H1 (cell line): ENCODE measurements around the gene MYLK4. TPM values are rescaled to one million over a fixed set of nuclear protein-coding genes. Genes with fewer than 3 reads are reported as not detected.

Experiments
- BACH1 ChIP-seq: IDR thresholded peaks from 2 replicates; pipeline ENCODE4 v1.6.1; 2012; ENCODE audit warnings: low read length, improper control_type of control experiment
- CBX5 ChIP-seq: fragments of 300-800, 300-1000 bp; sonication (generic); IDR thresholded peaks from 2 replicates; pipeline ENCODE4 v1.7.1; 2016; ENCODE audit warnings: antibody characterized with exemption, low read length, low read depth
- CBX8 ChIP-seq: fragments of 300-800, 300-1000 bp; sonication (generic); IDR thresholded peaks from 2 replicates; pipeline ENCODE4 v1.7.1; 2016; ENCODE audit warnings: low read depth, low read length, borderline replicate concordance
- CHD2 ChIP-seq: IDR thresholded peaks from 2 replicates; pipeline ENCODE4 v1.6.1; 2012; ENCODE audit warnings: low read length, improper control_type of control experiment
- CREB1 ChIP-seq: IDR thresholded peaks from 2 replicates; pipeline ENCODE4 v1.6.1; 2012; ENCODE audit warnings: inconsistent platforms
- HDAC2 ChIP-seq, 2 experiments: fragments of 300-600 bp in 1 of 2; sonication (generic) in 1 of 2; IDR thresholded peaks; 2 replicates each; pipeline ENCODE4 v1.6.1; 2011 to 2012; ENCODE audit warnings: low read depth in 2 of 2, low read length in 2 of 2, mild to moderate bottlenecking in 2 of 2, moderate library complexity in 2 of 2, borderline replicate concordance in 1 of 2, inconsistent platforms in 1 of 2
- JUN ChIP-seq: IDR thresholded peaks from 2 replicates; pipeline ENCODE4 v1.6.1; 2011; ENCODE audit warnings: low read depth, mild to moderate bottlenecking, improper control_type of control experiment, low read length
- MAFK ChIP-seq: IDR thresholded peaks from 2 replicates; pipeline ENCODE4 v1.6.1; 2012; ENCODE audit warnings: low read depth, mild to moderate bottlenecking, improper control_type of control experiment, low read length
- RAD21 ChIP-seq, 2 experiments: IDR thresholded peaks in 1 of 2; conservative IDR thresholded peaks in 1 of 2; 2 replicates each; pipeline ENCODE4 v1.6.1; 2011; ENCODE audit warnings: low read depth in 2 of 2, low read length in 2 of 2, improper control_type of control experiment in 1 of 2, inconsistent platforms in 1 of 2, mild to moderate bottlenecking in 1 of 2, moderate library complexity in 1 of 2
- TEAD4 ChIP-seq: IDR thresholded peaks from 2 replicates; pipeline ENCODE4 v1.6.1; 2012; ENCODE audit warnings: low read depth, low read length, inconsistent platforms, mixed read lengths
- ZNF274 ChIP-seq: IDR thresholded peaks from 2 replicates; pipeline ENCODE4 v1.7.0; 2012; ENCODE audit warnings: low read length, borderline replicate concordance; ENCODE audit errors: extremely low read depth
- polyA plus RNA-seq, 7 experiments: library from polyadenylated mRNA; depleted of rRNA in 3 of 7; stranded (reverse) in 5 of 7; unstranded in 2 of 7; fragments of >200 nt in 5 of 7; fragments of 200-250 nt in 2 of 7; gene quantifications; 1 replicate in 5 of 7; 2 replicates in 1 of 7; 4 replicates in 1 of 7; pipeline versions ENCODE4 v1.2.1 to v1.2.3, GENCODE V29; 2011 to 2013; ENCODE audit warnings: missing spikeins in 2 of 7, mixed read lengths in 2 of 7
- total RNA-seq: library from RNA; stranded (reverse); fragmentation: NEBNext Ultra II Directional; extraction: Animal tissue kit (Norgen Biotek cat#: 25700); gene quantifications from 2 replicates; pipeline ENCODE4 v1.2.1, GENCODE V29; 2021
- TF ChIP-seq, protein P1 (sequence below): fragments of 300-600 bp; sonication (generic); IDR thresholded peaks from 2 replicates; pipeline ENCODE4 v1.7.1; 2012; ENCODE audit warnings: low read length, moderate library complexity, mild to moderate bottlenecking, inconsistent platforms; ENCODE audit not compliant: insufficient replicate concordance

The MYLK4 gene
- total and polyA plus RNA-seq, 2 of the 8 experiments (the other 6 are each of a cell fraction or from before 2014, with no cell fraction given), result 0.11 to 0.17 TPM

DNA sequence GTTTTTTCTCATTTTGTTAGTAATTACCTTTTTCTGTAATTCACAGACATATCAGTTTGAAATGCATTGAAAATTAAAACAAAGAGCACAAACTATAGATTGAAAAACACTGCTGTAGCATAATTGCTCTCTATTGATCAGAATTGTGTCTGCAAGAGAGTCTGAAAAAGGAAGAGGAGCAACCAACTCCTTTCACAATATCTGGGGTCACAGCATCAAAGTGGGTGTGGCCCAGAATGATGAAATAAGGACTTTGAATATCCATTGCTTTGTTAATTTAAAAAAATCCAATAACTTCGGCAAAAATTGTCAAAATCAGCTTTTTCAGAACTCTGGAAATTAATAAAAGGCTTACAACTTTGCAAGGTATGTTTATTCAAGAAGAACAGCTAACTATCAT, 99.2 kb downstream of the MYLK4 start (continued):
- TF ChIP-seq, protein P1, sequence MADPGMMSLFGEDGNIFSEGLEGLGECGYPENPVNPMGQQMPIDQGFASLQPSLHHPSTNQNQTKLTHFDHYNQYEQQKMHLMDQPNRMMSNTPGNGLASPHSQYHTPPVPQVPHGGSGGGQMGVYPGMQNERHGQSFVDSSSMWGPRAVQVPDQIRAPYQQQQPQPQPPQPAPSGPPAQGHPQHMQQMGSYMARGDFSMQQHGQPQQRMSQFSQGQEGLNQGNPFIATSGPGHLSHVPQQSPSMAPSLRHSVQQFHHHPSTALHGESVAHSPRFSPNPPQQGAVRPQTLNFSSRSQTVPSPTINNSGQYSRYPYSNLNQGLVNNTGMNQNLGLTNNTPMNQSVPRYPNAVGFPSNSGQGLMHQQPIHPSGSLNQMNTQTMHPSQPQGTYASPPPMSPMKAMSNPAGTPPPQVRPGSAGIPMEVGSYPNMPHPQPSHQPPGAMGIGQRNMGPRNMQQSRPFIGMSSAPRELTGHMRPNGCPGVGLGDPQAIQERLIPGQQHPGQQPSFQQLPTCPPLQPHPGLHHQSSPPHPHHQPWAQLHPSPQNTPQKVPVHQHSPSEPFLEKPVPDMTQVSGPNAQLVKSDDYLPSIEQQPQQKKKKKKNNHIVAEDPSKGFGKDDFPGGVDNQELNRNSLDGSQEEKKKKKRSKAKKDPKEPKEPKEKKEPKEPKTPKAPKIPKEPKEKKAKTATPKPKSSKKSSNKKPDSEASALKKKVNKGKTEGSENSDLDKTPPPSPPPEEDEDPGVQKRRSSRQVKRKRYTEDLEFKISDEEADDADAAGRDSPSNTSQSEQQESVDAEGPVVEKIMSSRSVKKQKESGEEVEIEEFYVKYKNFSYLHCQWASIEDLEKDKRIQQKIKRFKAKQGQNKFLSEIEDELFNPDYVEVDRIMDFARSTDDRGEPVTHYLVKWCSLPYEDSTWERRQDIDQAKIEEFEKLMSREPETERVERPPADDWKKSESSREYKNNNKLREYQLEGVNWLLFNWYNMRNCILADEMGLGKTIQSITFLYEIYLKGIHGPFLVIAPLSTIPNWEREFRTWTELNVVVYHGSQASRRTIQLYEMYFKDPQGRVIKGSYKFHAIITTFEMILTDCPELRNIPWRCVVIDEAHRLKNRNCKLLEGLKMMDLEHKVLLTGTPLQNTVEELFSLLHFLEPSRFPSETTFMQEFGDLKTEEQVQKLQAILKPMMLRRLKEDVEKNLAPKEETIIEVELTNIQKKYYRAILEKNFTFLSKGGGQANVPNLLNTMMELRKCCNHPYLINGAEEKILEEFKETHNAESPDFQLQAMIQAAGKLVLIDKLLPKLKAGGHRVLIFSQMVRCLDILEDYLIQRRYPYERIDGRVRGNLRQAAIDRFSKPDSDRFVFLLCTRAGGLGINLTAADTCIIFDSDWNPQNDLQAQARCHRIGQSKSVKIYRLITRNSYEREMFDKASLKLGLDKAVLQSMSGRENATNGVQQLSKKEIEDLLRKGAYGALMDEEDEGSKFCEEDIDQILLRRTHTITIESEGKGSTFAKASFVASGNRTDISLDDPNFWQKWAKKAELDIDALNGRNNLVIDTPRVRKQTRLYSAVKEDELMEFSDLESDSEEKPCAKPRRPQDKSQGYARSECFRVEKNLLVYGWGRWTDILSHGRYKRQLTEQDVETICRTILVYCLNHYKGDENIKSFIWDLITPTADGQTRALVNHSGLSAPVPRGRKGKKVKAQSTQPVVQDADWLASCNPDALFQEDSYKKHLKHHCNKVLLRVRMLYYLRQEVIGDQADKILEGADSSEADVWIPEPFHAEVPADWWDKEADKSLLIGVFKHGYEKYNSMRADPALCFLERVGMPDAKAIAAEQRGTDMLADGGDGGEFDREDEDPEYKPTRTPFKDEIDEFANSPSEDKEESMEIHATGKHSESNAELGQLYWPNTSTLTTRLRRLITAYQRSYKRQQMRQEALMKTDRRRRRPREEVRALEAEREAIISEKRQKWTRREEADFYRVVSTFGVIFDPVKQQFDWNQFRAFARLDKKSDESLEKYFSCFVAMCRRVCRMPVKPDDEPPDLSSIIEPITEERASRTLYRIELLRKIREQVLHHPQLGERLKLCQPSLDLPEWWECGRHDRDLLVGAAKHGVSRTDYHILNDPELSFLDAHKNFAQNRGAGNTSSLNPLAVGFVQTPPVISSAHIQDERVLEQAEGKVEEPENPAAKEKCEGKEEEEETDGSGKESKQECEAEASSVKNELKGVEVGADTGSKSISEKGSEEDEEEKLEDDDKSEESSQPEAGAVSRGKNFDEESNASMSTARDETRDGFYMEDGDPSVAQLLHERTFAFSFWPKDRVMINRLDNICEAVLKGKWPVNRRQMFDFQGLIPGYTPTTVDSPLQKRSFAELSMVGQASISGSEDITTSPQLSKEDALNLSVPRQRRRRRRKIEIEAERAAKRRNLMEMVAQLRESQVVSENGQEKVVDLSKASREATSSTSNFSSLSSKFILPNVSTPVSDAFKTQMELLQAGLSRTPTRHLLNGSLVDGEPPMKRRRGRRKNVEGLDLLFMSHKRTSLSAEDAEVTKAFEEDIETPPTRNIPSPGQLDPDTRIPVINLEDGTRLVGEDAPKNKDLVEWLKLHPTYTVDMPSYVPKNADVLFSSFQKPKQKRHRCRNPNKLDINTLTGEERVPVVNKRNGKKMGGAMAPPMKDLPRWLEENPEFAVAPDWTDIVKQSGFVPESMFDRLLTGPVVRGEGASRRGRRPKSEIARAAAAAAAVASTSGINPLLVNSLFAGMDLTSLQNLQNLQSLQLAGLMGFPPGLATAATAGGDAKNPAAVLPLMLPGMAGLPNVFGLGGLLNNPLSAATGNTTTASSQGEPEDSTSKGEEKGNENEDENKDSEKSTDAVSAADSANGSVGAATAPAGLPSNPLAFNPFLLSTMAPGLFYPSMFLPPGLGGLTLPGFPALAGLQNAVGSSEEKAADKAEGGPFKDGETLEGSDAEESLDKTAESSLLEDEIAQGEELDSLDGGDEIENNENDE, result no peak
- TF ChIP-seq BACH1 (no peak), TEAD4 (no peak), CBX8 (no peak), ZNF274 (no peak), MAFK (no peak), HDAC2 (IDR thresholded peaks at IDR 0.05; ENCODE audit: borderline replicate concordance in 1 of 2, low read depth in 2 of 2, low read length in 2 of 2) (no peak), CBX5 (no peak), JUN (no peak), RAD21 (IDR thresholded peaks at IDR 0.05 in 1 of 2, conservative IDR thresholded peaks at IDR 0.05 in 1 of 2; ENCODE audit: low read depth in 2 of 2, low read length in 2 of 2) (no peak), CHD2 (no peak), CREB1 (no peak)
